ENCODE results near the gene KAZN. TPM values are rescaled to one million over a fixed set of nuclear protein-coding genes. Genes with fewer than 3 reads are reported as not detected.

The KAZN gene
- total and polyA plus RNA-seq, 9 donors, result 5.1 to 17.4 (median 14.3) TPM

DNA sequence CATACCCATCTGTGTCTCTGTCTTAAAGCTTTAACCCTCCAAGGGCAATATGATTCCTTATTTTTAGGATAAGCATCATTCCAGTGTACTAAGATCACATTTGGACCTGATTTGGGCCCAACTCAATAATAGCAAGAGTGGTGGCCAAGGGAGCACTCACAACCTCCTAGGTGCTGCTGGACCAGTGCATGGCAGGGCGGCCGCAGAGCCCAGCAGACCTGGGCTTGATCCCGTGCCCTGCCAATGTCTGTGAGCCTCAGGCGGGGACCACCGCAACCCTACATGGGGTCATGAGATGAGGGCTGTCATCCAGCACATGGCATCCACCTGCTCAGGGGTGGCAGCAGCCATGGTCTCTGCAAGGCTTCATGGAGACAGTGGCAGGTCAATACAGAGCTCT, 353.3 kb downstream of the KAZN start:
- peaks cover 9% of the 10 kb centered on the region for H3K36me3 ChIP-seq (ENCODE audit: control insufficient read depth, insufficient read depth, low read length)
- WGBS (ENCODE audit: insufficient coverage), result 95% methylated on average over 5 of the region's 5 CpGs
- no peak overlapping the region for H3K4me3 ChIP-seq (ENCODE audit: low read length)
- no peak overlapping the region for H3K27ac ChIP-seq (ENCODE audit: low read length)
- no peak for DNase-seq
- H3K4me1 ChIP-seq (ENCODE audit: control insufficient read depth, insufficient read depth, low read length), result peaks cover 43% of the 10 kb centered on the region
- H3K9me3 ChIP-seq (replicated peaks; ENCODE audit: control insufficient read depth, low read depth, low read length), result peaks cover 9% of the 10 kb centered on the region
- no peaks in the 10 kb centered on the region for H3K27me3 ChIP-seq (ENCODE audit: control insufficient read depth, insufficient read depth, low read length)

DNA sequence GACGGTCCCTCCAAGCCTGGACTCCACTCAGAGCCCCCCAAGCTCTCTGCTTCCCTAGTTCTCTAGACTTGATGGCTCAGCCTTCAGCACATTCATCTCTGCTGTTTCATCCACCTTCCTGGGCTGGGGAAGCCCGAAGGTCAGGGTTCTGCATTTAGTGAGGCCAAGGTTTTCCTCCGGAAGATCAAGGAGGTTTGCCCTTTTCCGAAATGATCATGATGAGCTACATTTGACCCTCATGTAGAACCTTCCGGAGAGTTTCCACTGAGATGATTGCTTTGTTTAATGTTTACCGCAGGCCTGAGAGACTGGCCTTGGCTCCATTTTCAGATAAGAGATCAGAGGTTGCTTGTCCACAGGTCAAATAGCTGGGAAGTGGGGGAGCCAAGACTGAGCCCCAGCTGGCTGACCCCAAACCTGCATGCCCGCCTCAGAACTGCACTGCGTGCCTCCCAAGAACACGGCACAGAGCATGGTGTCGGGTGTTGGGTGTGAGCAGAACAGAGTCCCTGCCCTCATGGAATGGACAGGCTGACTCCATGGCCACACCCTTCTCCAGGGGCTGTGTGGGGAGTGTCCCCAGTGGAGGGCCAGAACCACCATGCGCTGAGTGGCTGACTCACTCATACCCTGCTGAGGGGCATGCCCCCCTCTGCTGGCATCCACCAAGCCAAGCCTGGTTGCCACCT, 354.3 kb downstream of the KAZN start:
- 93% methylated on average over 10 of the region's 11 CpGs for WGBS (ENCODE audit: insufficient coverage)
- no peak overlapping the region for H3K4me3 ChIP-seq (ENCODE audit: low read length)
- peaks cover 35% of the 10 kb centered on the region for H3K4me1 ChIP-seq (ENCODE audit: control insufficient read depth, insufficient read depth, low read length)
- H3K36me3 ChIP-seq (ENCODE audit: control insufficient read depth, insufficient read depth, low read length), result peaks cover 9% of the 10 kb centered on the region
- no peak for DNase-seq
- H3K9me3 ChIP-seq (replicated peaks; ENCODE audit: control insufficient read depth, low read depth, low read length), result peaks cover 9% of the 10 kb centered on the region
- H3K27ac ChIP-seq (ENCODE audit: low read length), result no peak overlapping the region
- H3K27me3 ChIP-seq (ENCODE audit: control insufficient read depth, insufficient read depth, low read length), result no peaks in the 10 kb centered on the region

DNA sequence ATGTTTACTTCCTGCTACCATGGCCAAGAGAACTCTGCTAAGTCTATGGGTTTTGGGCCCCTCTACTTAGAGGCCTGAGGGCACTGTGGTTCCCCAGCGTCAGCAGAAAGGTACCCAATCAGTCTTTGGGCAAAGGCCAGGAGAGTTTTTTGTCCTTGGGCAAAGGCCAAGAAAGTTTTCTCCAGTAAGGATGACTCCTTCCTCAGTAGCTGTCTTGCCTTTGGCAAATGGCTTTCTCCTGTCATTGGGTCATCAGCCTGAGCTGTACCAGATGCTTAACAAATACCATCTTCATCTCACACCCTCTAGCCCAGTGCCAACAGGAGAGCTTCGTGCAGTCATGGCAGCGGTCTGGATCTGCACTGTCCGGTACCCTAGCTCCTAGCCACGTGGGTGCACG, 355.7 kb downstream of the KAZN start:
- Histone ChIP-seq H3K27me3 (ENCODE audit: control insufficient read depth, insufficient read depth, low read length) (no peaks in the 10 kb centered on the region), H3K9me3 (replicated peaks; ENCODE audit: control insufficient read depth, low read depth, low read length) (peaks cover 9% of the 10 kb centered on the region), H3K27ac (ENCODE audit: low read length) (no peak overlapping the region), H3K4me1 (ENCODE audit: control insufficient read depth, insufficient read depth, low read length) (peaks cover 26% of the 10 kb centered on the region), H3K36me3 (ENCODE audit: control insufficient read depth, insufficient read depth, low read length) (peaks cover 9% of the 10 kb centered on the region), H3K4me3 (ENCODE audit: low read length) (no peak overlapping the region)
- 96% methylated on average over 4 of the region's 6 CpGs for WGBS (ENCODE audit: insufficient coverage)
- no peak for DNase-seq

DNA sequence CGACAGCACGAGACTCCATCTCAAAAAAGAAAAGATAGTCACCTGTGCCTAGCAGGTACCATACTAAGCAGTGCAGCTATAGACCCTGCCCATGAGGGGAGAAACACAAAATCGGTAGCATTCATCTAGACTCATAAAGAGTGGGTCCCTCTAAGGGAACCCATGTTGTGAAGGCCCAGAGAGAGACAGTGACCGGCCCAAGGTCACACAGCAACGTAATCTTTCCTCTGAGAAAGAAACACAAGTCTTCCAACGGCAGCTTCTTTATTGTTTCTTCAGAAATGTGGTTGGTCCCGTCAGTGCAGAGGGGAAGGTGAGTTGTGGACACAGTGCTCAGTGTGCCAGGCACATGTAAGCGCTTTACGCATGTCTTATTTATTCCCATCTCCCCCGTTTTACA, 356.4 kb downstream of the KAZN start:
- WGBS (ENCODE audit: insufficient coverage), result 95% methylated on average over 5 of the region's 10 CpGs
- DNase-seq, result no peak
- no peak overlapping the region for H3K27ac ChIP-seq (ENCODE audit: low read length)
- H3K4me3 ChIP-seq (ENCODE audit: low read length), result no peak overlapping the region
- H3K27me3 ChIP-seq (ENCODE audit: control insufficient read depth, insufficient read depth, low read length), result no peaks in the 10 kb centered on the region
- H3K4me1 ChIP-seq (ENCODE audit: control insufficient read depth, insufficient read depth, low read length), result peaks cover 19% of the 10 kb centered on the region
- H3K9me3 ChIP-seq (replicated peaks; ENCODE audit: control insufficient read depth, low read depth, low read length), result peaks cover 9% of the 10 kb centered on the region
- H3K36me3 ChIP-seq (ENCODE audit: control insufficient read depth, insufficient read depth, low read length), result peaks cover 13% of the 10 kb centered on the region

DNA sequence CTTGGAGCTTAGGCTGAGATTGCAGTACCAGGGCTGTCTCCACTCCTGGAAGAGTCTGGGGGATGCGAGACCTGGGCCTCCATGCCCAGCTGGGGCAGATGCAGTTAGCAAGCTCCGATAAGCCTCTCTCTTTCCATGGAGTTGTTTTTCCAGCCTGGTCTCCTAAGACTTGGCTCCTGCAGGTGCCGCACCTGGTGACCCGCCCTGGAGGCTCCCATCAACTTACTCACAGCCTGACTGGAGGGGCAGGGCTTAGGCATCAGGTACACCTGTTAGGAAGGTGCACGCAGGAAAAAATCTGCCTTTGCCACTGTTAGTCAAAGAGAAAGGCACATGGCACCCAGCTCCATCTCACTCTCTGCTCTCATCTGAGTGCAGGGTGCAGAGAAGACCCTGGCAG, 356.9 kb downstream of the KAZN start:
- peaks cover 14% of the 10 kb centered on the region for H3K4me1 ChIP-seq (ENCODE audit: control insufficient read depth, insufficient read depth, low read length)
- H3K27ac ChIP-seq (ENCODE audit: low read length), result no peak overlapping the region
- H3K4me3 ChIP-seq (ENCODE audit: low read length), result no peak overlapping the region
- no peaks in the 10 kb centered on the region for H3K27me3 ChIP-seq (ENCODE audit: control insufficient read depth, insufficient read depth, low read length)
- WGBS (ENCODE audit: insufficient coverage), result 91% methylated on average over 5 of the region's 5 CpGs
- DNase-seq, result no peak
- H3K9me3 ChIP-seq (replicated peaks; ENCODE audit: control insufficient read depth, low read depth, low read length), result peaks cover 9% of the 10 kb centered on the region
- peaks cover 15% of the 10 kb centered on the region for H3K36me3 ChIP-seq (ENCODE audit: control insufficient read depth, insufficient read depth, low read length)

DNA sequence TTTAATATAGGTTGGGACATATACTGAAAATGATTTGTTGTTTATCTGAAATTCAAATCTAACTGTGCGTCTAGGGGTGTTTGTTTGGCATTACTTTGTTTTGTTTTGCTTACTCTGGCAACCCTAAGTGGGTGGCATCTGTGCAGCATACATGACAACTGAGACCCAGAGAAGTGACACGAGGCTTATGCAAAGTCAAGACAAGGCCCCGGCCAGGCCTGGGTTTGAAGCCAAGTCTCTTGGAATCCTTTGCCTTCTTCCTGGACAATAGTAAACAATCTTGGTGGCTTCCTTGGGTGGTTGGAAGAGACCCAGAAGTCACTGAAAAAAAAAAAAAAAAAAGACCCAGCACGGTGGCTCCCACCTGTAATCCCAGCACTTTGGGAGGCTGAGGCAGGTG, 357.5 kb downstream of the KAZN start:
- Histone ChIP-seq H3K27me3 (ENCODE audit: control insufficient read depth, insufficient read depth, low read length) (no peaks in the 10 kb centered on the region), H3K4me1 (ENCODE audit: control insufficient read depth, insufficient read depth, low read length) (peaks cover 11% of the 10 kb centered on the region), H3K9me3 (replicated peaks; ENCODE audit: control insufficient read depth, low read depth, low read length) (peaks cover 9% of the 10 kb centered on the region), H3K4me3 (ENCODE audit: low read length) (no peak overlapping the region), H3K27ac (ENCODE audit: low read length) (no peak overlapping the region), H3K36me3 (ENCODE audit: control insufficient read depth, insufficient read depth, low read length) (peaks cover 21% of the 10 kb centered on the region)
- 25% methylated on average over 2 of the region's 4 CpGs for WGBS (ENCODE audit: insufficient coverage)
- no peak for DNase-seq

DNA sequence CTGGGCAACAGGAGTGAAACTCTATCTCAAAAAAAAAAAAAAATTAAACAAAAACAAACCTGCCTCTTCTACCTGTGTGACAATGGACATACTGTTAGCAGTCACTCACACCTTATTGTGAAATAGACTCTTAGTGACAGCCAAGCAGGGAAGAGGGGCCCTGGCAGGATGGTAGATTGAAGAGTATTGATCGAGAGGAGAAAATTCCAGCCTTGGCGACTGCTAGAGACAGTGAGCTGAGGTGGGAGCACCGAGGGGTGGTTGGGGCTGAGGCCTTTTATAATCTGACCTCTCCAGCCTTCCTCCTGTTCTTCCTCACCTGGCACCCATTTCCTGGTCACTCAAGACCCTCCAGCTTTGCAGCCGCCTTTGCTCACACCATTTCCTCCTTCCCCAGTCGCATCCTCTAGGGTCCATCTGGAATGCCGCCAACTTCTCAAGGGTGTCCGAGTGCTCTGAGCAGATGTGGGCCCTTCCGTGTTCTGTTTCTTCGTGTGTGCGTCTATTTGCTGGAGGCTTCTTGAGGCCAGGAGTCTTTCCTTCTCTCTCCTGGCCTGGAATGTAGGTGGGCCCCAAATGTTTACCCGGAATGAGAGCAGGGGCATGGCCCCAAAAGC, 358.2 kb downstream of the KAZN start:
- Histone ChIP-seq H3K4me1 (ENCODE audit: control insufficient read depth, insufficient read depth, low read length) (peaks cover 11% of the 10 kb centered on the region), H3K36me3 (ENCODE audit: control insufficient read depth, insufficient read depth, low read length) (peaks cover 27% of the 10 kb centered on the region), H3K27ac (ENCODE audit: low read length) (no peak overlapping the region), H3K9me3 (replicated peaks; ENCODE audit: control insufficient read depth, low read depth, low read length) (peaks cover 9% of the 10 kb centered on the region), H3K27me3 (ENCODE audit: control insufficient read depth, insufficient read depth, low read length) (no peaks in the 10 kb centered on the region), H3K4me3 (ENCODE audit: low read length) (no peak overlapping the region)
- 67% methylated on average over 5 of the region's 11 CpGs for WGBS (ENCODE audit: insufficient coverage)
- peak; percentile 60 for DNase-seq

DNA sequence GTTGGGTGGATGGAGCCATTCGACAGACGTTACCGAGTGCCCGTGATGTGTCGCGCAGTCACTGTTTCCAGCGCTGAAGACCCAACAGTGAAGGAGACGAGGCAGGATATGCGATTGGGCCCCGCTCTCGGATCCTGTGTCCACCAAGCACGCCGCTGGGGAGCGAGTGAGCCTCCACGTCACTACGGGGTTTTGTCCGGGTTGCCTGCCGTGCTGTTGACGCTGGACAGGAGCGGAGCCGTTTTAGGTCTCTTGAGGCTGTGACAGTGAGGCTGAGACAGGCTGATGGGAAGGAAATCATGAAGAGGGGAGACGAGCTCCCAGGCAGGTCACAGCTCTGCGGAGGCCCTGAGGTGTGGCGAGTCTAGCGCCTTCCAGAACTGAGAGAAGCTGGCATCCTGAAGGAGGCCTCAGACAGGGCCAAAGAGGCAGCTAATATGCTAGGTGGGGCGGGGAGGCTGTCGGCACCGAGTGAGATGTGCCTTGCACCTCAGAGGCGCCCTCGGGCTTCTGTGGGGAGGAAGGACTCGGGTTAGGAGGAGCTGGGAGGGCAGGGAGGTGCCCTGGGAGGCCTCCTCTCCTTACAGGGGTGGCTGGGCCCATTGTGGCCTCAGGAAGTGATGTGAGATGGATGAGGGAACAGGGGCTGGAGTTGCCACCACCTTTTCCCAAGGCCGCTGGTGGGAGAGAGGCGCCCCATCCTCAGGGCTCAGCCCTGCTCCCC, 359.1 kb downstream of the KAZN start:
- no peak overlapping the region for H3K4me3 ChIP-seq (ENCODE audit: low read length)
- peaks cover 10% of the 10 kb centered on the region for H3K4me1 ChIP-seq (ENCODE audit: control insufficient read depth, insufficient read depth, low read length)
- H3K36me3 ChIP-seq (ENCODE audit: control insufficient read depth, insufficient read depth, low read length), result peaks cover 34% of the 10 kb centered on the region
- peaks cover 9% of the 10 kb centered on the region for H3K9me3 ChIP-seq (replicated peaks; ENCODE audit: control insufficient read depth, low read depth, low read length)
- no peak for DNase-seq
- 88% methylated on average over 25 of the region's 33 CpGs for WGBS (ENCODE audit: insufficient coverage)
- no peak overlapping the region for H3K27ac ChIP-seq (ENCODE audit: low read length)
- H3K27me3 ChIP-seq (ENCODE audit: control insufficient read depth, insufficient read depth, low read length), result no peaks in the 10 kb centered on the region

DNA sequence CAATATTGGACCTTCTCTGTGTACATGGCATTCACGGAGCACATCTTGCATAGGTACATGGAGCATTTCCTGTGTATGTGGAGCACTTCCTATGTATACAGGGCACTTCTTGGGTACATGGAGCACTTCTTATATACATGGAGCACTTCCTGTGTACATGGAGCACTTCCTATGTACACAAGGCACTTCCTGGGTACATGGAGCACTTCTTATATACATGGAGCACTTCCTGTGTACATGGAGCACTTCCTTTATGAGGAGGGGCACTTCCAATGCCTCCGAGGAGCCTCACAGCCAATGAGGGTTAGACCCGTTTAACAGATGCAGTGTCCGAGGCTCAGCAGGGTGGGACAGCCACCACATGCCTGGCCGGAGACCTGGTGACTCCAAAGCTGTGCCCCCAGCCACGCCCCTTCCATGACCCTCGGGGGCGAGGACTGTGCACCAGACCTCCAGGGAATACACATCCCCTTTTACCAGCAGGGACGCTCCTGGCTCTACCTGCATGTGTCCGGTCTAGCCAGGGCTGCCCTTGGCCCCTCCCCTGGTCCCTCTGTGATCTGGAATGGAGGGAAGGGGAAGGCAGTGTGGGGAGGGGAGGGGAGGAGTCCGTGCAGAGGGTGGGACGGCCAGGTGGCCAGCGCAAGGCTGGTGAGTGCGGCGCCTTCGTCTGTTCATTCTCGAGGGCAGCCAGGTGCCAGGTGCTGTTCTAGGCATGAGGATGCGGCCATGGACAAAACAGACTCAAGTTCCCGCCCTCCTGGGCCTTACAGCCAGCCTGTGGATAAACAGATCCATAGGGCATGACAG, 360.0 kb downstream of the KAZN start:
- Histone ChIP-seq H3K27ac (ENCODE audit: low read length) (no peak overlapping the region), H3K27me3 (ENCODE audit: control insufficient read depth, insufficient read depth, low read length) (no peaks in the 10 kb centered on the region), H3K9me3 (replicated peaks; ENCODE audit: control insufficient read depth, low read depth, low read length) (peaks cover 7% of the 10 kb centered on the region), H3K36me3 (ENCODE audit: control insufficient read depth, insufficient read depth, low read length) (peaks cover 41% of the 10 kb centered on the region), H3K4me3 (ENCODE audit: low read length) (no peak overlapping the region), H3K4me1 (ENCODE audit: control insufficient read depth, insufficient read depth, low read length) (peaks cover 8% of the 10 kb centered on the region)
- no peak for DNase-seq
- WGBS (ENCODE audit: insufficient coverage), result 83% methylated on average over 16 of the region's 19 CpGs
